ENCODE data around the gene BPIFB3.
"Not testable (repeated sequence)": the region's sequence is repeated elsewhere in the genome, so short reads cannot be mapped to it uniquely, and the experiment has no call there.

Gene BPIFB3

DNA sequence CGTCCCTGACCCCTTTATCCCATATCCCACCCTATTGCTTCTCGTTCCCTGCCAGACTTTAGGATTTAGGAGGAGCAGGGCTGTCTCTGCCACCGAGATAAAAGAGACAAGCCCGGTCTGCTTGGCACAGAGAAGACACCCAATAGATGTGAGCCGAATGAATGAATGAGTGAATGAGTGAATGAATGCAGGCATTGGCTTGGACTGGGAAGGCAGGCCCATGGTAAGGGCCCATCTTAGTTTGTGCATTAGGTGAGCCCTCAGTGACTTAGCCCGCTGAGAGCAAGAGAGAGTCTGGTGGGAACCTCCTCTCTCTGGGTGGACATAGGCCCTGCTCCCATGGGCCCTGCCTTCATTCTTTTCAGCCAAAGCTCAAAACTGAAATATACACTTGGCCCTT is 23.1 kb upstream of the BPIFB3 start:
- DNase-seq (ENCODE audit: low spot score) = no peak

- no peak for DNase-seq (ENCODE audit: low spot score)
Measured at GRCh38 chr20:33031531-33031930, 22.2 kb upstream of the BPIFB3 start, which contains the start of gene BPIFB6. Gene BPIFB6, plus strand, starts transcription at chr20:33031648. Its CDS starts 0 bp downstream, at chr20:33031648.

DNA sequence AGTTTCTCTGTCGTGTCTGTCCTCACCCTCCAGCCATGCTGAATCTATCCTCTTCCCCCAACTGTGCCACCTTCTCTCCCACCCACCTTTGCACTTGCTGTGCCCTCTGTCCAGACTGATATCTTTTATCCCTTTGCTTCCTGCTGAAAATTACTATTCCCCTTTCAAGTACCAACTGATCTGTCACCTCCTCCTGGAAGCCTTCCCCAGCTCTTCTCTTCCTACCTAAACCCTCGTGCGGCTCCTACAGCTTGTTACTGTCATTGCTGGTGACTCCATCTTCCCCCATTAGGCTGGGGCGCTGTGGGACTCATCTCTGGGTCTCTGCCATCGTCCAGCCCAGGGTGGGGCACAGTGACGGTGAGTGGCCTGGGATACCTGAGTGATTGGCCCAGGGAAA is 21.1 kb upstream of the BPIFB3 start:
- DNase-seq (ENCODE audit: low spot score) = no peak

DNA sequence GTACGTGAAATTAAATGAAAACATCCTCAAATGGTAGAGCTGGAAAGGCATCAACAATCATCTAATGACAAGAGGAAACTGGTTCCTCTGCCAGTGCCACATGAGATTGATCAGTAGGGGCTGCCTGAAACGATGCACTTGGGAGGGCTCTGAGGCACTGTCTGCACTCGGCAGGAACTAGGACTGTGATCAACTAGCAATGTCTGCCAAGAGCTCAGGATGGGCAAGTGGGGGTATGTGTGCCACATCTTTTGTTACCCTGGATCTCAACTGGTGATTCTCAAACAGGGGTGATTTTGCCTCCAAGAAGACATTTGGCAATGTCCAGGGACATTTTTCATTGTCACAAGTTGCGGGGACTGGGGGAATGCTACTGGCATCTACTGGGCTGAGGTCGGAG is 20.3 kb upstream of the BPIFB3 start:
- DNase-seq (ENCODE audit: low spot score) = no peak

GRCh38 chr20:33034115-33034514 is 19.6 kb upstream of the BPIFB3 start:
- no peak for DNase-seq (ENCODE audit: low spot score)

DNA sequence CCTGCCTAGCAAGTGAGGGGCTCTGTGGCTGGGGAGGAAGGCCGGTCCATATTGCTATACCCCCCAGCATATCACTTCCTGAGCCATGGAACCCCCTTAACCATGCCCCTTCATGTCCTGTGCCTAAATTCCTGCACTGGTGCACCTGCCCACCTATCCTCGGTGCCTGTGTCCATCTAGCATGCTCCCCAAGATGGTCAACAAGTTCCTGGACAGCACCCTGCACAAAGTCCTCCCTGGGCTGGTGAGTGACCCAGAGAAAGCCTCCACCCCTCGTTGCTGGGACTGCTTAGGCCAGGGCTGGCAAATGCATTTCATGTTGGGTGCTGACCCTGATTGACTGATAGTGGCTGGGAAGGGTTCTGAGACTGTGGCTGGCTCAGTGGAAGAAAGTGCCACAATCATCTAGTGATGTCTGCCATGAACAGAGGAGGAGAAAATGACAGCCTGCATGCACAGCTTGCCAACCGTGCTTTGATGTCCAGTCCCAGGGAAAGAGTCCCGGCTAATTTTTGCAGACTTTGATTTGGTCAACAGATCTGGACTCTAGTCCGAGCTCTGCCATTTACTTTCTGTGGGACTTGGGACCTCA is 18.7 kb upstream of the BPIFB3 start:
- DNase-seq (ENCODE audit: low spot score) = no peak

- no peak for DNase-seq (ENCODE audit: low spot score)
Measured at GRCh38 chr20:33037456-33037855, 16.2 kb upstream of the BPIFB3 start.

- no peak for DNase-seq (ENCODE audit: low spot score)
Measured at GRCh38 chr20:33038243-33038642, 15.5 kb upstream of the BPIFB3 start.

GRCh38 chr20:33042430-33042829 is 11.3 kb upstream of the BPIFB3 start:
- DNase-seq (ENCODE audit: low spot score) = no peak

- no peak for DNase-seq (ENCODE audit: low spot score)
Measured at GRCh38 chr20:33042983-33043730, 10.5 kb upstream of the BPIFB3 start.

- no peak for DNase-seq (ENCODE audit: low spot score)
Measured at GRCh38 chr20:33043731-33044181, 9.9 kb upstream of the BPIFB3 start.

DNA sequence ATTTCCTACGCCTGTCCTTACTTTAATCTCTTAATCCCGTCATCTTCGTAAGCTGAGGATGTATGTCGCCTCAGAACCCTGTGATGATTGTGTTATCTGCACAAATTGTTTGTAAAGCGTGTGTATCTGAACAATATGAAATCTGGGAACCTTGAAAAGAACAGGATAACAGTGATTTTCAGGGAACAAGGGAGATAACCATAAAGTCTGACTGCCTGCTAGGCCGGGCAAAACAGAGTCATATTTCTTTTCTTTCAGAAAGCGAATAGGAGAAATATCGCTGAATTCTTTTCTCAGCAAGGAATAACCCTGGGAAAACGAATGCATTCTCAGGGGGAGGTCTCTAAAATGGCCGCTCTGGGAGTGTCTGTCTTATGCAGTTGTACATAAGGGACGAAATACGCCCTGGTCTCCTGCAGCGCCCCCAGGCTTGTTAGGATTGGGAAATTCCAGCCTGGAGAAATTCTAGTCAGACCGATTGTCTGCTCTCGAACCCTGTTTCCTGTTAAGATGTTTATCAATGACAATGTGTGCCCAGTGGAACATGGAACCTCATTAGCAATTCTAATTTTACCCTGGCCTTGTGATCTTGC is 8.5 kb upstream of the BPIFB3 start:
- not testable (repeated sequence) for DNase-seq (ENCODE audit: low spot score)

GRCh38 chr20:33046412-33046811 is 7.3 kb upstream of the BPIFB3 start:
- DNase-seq (ENCODE audit: low spot score) = no peak

DNA sequence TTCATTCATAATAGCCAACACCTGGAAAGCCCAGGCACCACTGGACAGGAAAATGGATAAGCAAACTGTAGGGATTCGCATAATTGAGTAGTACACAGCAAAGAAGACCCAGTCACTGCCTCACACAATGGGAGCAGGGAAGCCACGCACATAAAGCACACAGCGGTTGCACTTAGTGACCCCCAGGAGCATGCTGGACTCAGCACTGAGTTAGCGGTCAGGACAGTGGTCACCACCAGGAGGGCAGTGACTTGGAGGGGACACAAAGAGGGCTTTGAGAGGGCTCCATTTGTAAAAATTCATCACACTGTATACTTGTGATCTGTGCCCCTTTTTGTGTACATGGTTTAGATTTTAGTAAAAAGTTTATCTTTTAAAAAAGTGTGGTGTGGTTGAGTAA is 2.4 kb upstream of the BPIFB3 start:
- DNase-seq (ENCODE audit: low spot score) = no peak

- DNase-seq (ENCODE audit: low spot score) = no peak
Measured at GRCh38 chr20:33054381-33054780, 678 bp downstream of the BPIFB3 start.

- no peak for DNase-seq (ENCODE audit: low spot score)
Measured at GRCh38 chr20:33054791-33055190, 1.1 kb downstream of the BPIFB3 start.

DNA sequence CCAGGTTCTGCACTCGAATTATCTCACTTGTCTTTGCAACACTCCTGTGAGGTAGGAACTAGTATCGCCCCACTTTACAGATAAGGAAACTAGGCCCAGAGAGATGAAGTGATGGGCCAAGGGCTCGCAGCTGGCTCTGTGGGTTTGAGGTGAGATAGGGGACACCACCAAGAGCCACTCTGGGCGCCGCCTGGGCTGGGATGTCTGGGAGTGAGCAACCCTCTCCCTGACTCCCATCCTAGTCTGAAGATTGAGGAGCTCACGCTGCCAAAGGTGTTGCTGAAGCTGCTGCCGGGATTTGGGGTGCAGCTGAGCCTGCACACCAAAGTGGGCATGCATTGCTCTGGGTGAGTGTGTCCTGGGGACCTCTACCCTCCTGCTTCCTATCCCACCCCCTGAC is 5.4 kb downstream of the BPIFB3 start:
- no peak for DNase-seq (ENCODE audit: low spot score)

DNA sequence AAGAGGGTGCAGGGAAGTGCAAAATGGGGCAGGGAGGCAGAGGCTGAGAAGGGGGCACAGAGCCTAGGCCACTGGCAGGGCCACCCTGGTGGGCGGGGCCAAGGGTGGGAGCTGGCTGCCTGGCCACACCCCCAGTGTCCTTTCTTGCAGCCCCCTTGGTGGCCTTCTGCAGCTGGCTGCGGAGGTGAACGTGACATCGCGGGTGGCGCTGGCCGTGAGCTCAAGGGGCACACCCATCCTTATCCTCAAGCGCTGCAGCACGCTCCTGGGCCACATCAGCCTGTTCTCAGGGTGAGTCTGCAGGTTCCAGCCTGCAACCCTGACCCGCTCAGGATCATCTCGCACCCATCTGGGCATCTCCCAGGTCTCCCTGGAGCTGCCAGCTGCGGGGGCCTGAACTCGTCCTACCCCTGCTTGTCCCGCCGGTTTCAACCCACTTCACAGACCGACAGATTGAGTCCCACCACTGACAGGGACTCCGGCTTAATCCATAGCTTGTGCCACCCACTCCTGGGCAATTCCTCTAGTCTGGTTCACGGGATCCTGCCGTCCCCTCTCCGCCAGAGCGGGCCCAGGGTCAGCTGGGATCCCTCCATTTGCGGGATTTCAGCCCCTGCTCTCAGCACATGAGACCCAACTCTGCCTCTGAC is 6.2 kb downstream of the BPIFB3 start:
- DNase-seq (ENCODE audit: low spot score) = no peak

GRCh38 chr20:33061658-33062028 is 7.9 kb downstream of the BPIFB3 start:
- DNase-seq (ENCODE audit: low spot score) = no peak

DNA sequence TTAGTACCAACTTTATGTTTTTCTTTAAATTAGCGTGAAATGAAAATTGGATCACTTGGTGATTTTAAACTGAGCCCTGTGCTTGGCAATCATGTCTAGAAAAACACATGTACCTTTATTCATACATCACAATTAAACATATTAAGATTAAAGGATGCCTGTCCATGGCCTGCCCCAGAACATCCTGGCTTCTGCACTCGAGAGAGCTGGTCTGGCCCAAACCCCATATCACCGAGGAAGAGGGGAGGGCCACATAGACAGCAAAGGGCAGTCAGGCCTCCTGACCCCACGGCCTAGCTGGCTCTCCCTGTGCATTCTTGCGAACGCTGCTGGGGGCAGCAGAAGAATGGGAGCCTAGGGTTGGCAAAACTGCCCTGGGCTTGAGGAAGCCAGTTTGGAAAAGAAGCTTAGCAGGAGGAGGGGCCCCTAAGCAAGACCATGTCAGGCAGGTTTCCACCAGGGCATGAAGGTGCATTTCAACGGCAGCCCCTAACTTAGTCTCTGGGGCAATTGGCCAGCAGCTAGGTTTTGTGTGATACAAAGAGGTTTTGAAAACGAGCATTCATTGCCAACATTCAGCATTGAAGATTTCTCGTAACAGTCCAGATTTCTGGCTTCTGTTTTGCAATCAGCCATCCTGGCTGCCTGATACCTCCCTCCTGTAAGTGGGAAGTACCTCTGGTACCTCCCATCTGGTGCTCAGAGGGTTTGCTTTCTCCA is 8.6 kb downstream of the BPIFB3 start:
- DNase-seq (ENCODE audit: low spot score) = no peak

DNA sequence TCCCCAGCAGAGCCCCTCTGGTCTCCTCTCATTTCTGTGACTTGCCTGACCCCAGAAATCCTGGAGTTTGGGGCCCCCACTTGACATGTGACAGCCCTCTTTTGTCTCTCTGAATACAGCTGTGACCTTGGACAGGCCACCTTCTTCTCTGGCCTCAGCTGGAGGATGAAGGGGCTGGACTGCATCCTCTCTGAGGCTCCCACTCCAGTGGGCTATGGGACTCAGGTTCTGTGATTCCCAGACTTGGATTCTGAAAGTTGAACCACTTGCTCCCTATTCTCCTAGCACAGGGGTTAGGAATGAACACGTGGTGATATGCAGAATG is 9.1 kb downstream of the BPIFB3 start:
- DNase-seq (ENCODE audit: low spot score) = no peak

DNA sequence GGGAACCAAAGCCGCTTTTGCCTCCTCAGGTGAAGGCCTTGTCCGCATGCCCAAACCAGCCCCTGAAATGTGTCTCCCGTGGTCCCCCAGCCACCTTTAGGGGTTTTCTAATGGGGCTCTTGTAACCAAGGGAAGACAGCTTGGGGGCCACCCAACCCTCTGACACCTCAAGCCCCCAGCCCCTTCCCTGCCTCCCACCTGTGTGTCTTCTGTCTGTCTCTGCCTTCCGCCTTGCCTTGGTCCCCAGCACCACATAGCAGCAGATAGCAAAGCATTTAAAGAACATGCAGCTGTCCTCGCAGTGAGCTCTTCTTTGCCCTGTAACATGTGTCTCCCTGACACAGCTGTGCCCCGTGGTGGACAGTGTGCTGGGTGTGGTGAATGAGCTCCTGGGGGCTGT is 9.6 kb downstream of the BPIFB3 start:
- DNase-seq (ENCODE audit: low spot score) = no peak

All from putamen (tissue), 1 donor.